Measurements from ENCODE around the gene BRD3.

BRD3 gene

GRCh38 chr9:134024828-134025605 is 42.8 kb downstream of the BRD3 start, which contains the start of gene BRD3OS:
BRD3OS (plus strand) TSS chr9:134025481; CDS start chr9:134026748, 1,267 bp downstream.
- DNase-seq (ENCODE audit: low read depth in 3 of 3, low spot score in 1 of 3): peak; percentile 77 to 87 (median 85)

- DNase-seq (ENCODE audit: low read depth in 3 of 3, low spot score in 1 of 3): no peak
These were observed 43.5 kb downstream of the BRD3 start for GRCh38 chr9:134024214-134024792.

DNA sequence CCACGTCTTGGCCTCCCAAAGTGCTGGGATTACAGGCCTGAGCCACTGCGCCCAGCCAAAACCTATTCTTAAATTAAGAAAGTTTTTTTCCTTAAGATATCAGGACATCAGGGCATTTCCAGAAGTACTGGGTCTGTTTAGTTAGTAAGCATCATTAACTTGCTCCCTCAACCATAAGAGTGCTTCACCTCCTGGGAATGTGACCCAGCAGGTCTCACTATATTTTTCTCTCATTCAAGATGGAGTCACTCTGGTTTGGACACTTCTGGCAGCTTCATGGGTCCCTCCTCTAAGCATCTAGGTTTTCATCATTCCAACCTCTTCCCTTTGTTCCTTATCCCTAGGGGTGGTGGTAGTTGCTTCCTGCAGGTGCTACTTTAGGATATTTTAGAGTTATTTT is 52.9 kb downstream of the BRD3 start:
- DNase-seq (ENCODE audit: low read depth in 3 of 3, low spot score in 1 of 3): no peak

DNA sequence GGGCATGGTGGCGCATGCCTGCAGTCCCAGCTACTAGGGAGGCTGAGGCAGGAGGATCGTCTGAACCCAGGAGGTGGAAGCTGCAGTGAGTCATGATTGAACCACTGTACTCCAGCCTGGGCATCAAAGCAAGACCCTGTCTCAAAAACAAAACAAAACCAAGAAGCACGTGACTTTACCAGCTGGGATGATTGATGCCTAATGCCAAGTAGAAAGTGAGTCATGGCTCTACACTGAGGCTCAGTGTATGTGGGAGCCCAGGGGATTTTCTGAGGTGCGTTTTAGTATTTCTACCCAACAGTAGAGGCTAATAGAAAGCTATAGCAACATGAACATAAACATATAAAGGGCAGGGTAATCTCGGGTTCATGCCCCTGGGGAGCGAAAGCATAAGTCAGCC is 56.4 kb downstream of the BRD3 start:
- no peak for DNase-seq (ENCODE audit: low read depth in 3 of 3, low spot score in 1 of 3)

DNA sequence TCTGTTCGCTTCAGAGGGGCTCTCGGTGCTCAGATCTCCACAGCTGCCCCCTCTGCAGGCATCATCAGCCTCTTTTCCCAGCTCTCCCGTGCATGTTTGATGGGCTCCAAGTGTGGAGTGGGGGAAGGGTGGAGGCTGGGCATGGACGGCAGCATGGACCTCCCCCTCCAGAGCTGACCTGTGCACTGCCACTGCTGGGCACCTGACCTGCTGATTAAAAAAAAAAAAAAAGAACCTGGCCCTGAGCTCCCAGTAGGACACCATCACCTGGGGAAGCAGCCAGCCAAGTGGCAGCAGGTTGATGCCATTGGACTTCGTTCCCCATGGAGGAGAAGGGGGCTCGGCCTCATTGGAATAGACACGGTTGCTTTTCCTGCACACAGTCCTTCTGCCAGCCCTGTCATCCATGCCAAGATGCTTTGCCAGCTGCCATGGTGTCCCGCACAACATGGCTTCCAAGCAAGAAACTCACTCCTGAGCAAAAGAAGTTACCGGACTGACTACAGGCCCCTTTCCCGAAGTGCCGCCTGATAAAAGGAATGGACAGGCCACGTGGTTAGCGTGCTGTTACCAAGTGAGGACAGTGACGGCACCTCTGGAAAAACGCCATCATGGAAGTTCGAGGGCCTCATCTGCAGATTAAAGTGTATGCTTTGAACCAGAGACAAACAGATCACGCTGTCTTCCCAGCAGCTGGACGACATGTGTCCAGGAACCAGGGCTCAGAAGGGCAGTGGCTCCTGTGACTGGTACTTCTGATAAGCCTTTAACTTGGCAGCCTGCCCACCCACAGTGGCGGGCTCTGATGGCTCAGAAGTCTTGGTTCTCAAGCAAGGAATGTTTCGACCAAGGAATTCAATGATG is 57.3 kb downstream of the BRD3 start:
- DNase-seq (ENCODE audit: low read depth in 3 of 3, low spot score in 1 of 3): no peak

DNA sequence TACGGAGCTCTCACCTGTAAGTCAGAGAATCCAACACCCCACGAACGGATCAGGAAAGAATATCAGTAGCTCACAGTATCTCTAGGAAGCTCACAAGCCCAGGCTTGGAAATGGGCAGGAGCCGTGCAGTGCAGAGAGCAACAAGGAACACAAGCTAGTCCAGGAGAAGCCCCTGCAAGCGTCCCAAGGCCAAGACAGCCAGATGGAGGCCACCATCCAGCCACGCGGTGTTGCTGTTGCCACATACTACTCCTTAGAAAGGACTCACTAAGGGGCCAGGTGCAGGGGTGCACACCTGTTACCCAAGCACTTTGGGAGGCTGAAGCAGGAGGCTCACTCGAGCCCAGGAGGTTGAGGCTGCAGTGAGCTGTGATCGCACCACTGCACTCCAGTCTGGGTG is 60.3 kb downstream of the BRD3 start:
- DNase-seq (ENCODE audit: low read depth in 3 of 3, low spot score in 1 of 3): no peak

- no peak for DNase-seq (ENCODE audit: low read depth in 3 of 3, low spot score in 1 of 3)
These were observed 60.7 kb downstream of the BRD3 start for GRCh38 chr9:134007150-134007549.

- DNase-seq (ENCODE audit: low read depth in 3 of 3, low spot score in 1 of 3): no peak
These were observed 62.4 kb downstream of the BRD3 start for GRCh38 chr9:134005381-134005780.

DNA sequence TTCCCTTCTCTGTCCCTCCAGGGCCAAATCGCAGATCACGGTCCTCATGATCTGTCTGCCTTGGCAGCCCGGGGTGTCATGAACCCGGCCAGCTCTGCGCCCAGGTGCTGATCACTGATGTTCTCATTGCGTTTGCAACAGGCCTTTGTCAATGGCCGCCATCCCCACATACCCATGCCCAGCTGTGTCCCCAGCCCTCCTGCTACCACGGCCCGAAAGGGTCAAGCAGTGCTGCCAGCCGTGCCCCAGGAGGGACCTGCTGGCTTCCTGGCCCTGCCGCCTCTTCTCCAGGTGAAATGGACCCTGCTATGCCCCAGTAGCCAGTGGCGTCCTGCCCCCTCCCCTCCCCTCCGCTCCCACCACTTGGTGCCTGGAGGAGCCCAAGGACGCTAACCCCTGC is 62.9 kb downstream of the BRD3 start:
- DNase-seq (ENCODE audit: low read depth in 3 of 3, low spot score in 1 of 3): no peak

GRCh38 chr9:134004131-134004873 is 63.5 kb downstream of the BRD3 start:
- DNase-seq (ENCODE audit: low read depth in 3 of 3, low spot score in 1 of 3): no peak

- DNase-seq (ENCODE audit: low read depth in 3 of 3, low spot score in 1 of 3): no peak
These were observed 64.6 kb downstream of the BRD3 start for GRCh38 chr9:134003237-134003636.

DNA sequence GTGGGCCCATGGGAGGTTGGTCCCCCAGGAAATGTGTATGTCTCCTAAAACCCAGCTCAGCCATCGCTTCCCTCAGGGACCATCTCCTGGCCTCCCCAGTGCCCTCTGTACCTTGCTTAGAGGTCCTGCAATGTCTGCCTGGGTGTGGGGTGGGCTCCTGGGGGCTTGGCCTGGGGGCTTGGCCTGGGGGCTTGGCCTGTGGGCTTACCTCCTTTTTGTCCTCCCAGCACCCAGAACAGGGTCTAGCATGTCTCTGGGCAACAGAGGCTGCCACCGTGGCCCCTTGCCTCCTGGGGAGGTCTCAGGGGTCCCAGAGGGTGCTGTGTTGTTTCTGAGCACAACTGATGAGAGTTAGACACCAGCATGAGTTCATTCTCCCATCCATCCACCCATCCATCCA is 65.0 kb downstream of the BRD3 start:
- DNase-seq (ENCODE audit: low read depth in 3 of 3, low spot score in 1 of 3): no peak

GRCh38 chr9:133999851-134000265 is 68.0 kb downstream of the BRD3 start:
- DNase-seq (ENCODE audit: low read depth in 3 of 3, low spot score in 1 of 3): no peak

DNA sequence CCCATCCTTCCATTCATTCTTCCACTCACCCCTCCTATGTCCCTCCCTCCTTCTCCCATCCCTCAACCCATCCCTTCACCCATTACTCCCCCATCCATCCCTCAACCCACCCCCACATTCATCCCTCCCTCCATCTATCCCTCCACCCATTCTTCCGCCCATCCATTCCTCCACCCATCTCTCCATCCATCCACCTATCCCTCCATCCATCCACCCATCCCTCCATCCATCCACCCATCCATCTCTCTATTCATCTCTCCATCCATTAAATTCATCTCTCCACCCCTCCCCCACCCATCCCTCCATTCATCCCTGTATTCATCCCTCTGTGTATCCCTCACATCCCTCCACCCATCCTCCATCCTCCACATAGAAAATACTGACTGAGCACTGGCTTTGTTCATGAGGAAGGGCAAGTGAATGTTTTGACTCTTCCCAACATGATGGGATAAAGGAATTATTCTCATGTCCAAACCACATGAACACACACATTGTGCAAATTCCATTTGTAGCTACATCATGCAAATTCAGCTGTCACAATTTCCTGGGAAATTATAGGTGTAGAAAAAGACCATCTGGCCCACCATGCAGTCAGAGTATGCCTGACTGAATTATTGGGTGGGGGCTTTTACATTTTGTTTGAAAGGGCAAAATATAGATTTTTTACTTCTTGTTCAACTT is 68.8 kb downstream of the BRD3 start:
- DNase-seq (ENCODE audit: low read depth in 3 of 3, low spot score in 1 of 3): no peak

DNA sequence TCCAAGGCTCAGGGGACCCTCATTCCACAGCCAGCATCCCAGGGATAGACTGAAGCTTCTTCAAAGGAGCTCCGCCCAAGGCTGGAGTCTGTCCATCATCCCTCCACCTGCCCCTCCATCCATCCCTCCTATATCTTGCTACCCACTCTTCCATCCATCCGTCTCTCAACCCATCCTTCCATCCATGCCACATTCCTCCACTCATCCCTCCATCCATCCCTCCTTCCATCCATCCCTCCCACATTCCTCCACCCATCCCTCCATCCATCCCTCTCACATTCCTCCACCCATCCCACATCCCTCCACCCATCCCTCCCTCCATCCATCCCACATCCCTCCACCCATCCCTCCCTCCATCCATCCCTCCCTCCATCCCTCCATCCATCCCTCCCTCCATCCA is 70.2 kb downstream of the BRD3 start:
- no peak for DNase-seq (ENCODE audit: low read depth in 3 of 3, low spot score in 1 of 3)

- DNase-seq (ENCODE audit: low read depth in 3 of 3, low spot score in 1 of 3): no peak
These were observed 71.0 kb downstream of the BRD3 start for GRCh38 chr9:133996531-133997520.

DNA sequence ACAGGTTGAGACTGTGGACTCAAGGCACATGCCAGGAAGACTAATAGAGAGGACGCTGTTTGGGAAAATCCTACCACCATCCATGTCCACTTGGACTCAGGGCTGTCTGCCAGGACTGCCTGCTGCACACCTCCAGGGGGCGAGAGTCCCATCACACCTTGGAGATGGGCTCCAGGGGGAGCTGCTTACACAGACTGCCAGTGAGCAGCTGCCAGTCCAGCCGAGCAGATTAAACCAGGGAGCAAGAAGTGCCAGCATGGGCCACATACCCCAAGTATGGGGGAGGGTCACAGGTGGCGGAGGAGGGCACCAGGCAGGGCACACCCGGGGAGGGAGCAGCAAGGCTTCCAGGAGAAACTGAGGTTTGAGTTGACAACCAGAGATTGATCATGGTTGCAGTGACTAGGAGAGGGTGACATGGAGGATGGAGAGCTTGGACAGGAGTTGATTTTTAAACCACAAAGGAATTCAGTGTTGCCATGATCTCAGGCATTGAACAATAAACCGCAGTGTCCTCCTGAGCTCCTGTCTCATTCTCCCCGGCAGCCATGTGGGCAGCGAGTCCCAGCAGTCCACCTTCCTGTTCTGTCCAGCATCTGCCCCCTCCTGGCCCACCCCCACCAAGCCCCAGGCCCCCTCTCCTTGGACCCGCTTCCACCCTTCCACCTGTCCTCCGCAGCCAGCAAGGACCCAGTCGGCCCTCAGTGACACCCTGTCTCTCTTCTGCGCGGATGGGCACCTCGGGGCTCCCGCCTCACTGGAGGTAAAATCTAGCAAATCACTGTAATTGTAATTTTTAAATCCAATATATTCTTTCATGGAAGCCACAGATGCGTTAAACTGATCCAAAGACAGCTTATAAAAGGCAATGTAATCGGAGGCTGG is 72.6 kb downstream of the BRD3 start:
- no peak for DNase-seq (ENCODE audit: low read depth in 3 of 3, low spot score in 1 of 3)

DNA sequence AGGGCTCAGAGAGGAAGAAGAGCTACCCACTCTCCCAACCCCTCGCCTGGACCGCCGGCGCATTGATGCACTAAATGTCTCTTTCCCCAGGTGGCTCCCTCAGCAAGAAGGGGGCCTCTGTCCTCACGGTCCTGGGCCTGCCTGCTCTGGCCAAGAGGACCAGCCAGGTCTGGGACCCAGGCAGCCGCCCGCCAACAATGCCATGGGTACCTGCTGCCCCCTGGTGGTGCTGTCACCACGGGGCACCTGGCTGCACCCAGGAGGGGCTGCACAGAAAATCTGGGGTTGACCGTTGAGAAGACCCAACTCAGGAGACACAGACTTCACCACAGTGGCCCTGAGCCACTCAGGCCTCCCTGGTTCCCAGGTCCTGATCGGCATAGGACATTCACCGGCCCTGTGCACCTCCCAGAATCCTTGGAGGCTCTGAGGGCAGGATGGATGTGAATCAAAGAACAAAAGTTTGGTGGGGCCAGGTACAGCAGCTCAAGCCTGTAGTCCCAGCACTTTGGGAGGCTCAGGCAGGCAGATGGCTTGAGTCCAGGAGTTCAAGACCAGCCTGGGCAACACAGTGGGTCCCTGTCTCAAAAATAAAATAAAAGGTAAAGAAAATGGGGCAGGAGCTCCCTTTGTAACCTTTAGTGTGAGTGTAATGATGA is 73.3 kb downstream of the BRD3 start:
- peak; percentile 40 to 76 (median 42) for DNase-seq (ENCODE audit: low read depth in 3 of 3, low spot score in 1 of 3)

Data from stimulated activated CD4-positive, alpha-beta T cell treated with anti-CD3 and anti-CD28 coated beads, TNF-alpha, amount 100 ng/mL, for 1 hour (primary cell).